Upper lobe of right lung (tissue), 1 donor: ENCODE data around the gene UIMC1. TPM values are rescaled to one million over a fixed set of nuclear protein-coding genes. Genes with fewer than 3 reads are reported as not detected.

ENCODE experiments used
- ATAC-seq: fragments of 200-7000 bp; cut with Tn5 transposase; one replicate; pipeline ENCODE4 v1.9.1; 2020; ENCODE audit warnings: mild to moderate bottlenecking, moderate library complexity
- DNase-seq: peaks from one replicate; pipeline ENCODE4 v3.0.0-alpha.2; 2020
- H3K27ac ChIP-seq: fragments of 200-600 bp; one replicate; pipeline ENCODE4 v1.8.0; 2022
- H3K27me3 ChIP-seq: fragments of 200-600 bp; one replicate; pipeline ENCODE4 v1.8.0; 2022; ENCODE audit warnings: mild to moderate bottlenecking
- H3K36me3 ChIP-seq: fragments of 200-600 bp; one replicate; pipeline ENCODE4 v1.8.0; 2022
- H3K4me1 ChIP-seq: fragments of 200-600 bp; one replicate; pipeline ENCODE4 v1.8.0; 2022
- H3K4me3 ChIP-seq: fragments of 200-600 bp; one replicate; pipeline ENCODE4 v1.8.0; 2022; ENCODE audit warnings: mild to moderate bottlenecking
- H3K9me3 ChIP-seq: fragments of 200-600 bp; one replicate; pipeline ENCODE4 v1.8.0; 2022
- CTCF ChIP-seq: fragments of 200-600 bp; IDR thresholded peaks from one replicate; pipeline ENCODE4 v1.8.0; 2022; ENCODE audit warnings: antibody characterized with exemption
- intact Hi-C: fragments of 100-400 bp; cut with DNase I; formaldehyde crosslinking; loops from one replicate; pipeline ENCODE4 v1.11.0; 2022
- total RNA-seq: library from RNA; stranded (reverse); fragmentation: NEBNext Ultra II Directional; extraction: Animal tissue kit (Norgen Biotek cat#: 25700); gene quantifications from one replicate; pipeline ENCODE4 v1.2.1, GENCODE V29; 2021
- donor health status: DM: no; HTN: yes; CAD: no; lungs with severe emphysema.

UIMC1 gene
- total RNA-seq, 1 donor from 2014 or later: 35.4 TPM

GRCh38 chr5:176863041-176863764 is 143.4 kb downstream of the UIMC1 start:
- no peak for TF ChIP-seq CTCF
- Histone ChIP-seq H3K4me1 (no peaks in the 10 kb centered on the region), H3K27ac (no peak overlapping the region), H3K9me3 (no peaks in the 10 kb centered on the region), H3K27me3 (peaks cover 68% of the 10 kb centered on the region), H3K36me3 (no peaks in the 10 kb centered on the region), H3K4me3 (no peak overlapping the region)
- ATAC-seq: no peak
- DNase-seq: no peak
- intact Hi-C loops: no loop called here

- no peak overlapping the region for H3K27ac ChIP-seq
- ATAC-seq: no peak
- H3K36me3 ChIP-seq: no peaks in the 10 kb centered on the region
- no peaks in the 10 kb centered on the region for H3K4me1 ChIP-seq
- TF ChIP-seq CTCF: no peak
- peaks cover 69% of the 10 kb centered on the region for H3K27me3 ChIP-seq
- no peaks in the 10 kb centered on the region for H3K9me3 ChIP-seq
- no peak for DNase-seq
- H3K4me3 ChIP-seq: no peak overlapping the region
- intact Hi-C loops: no loop called here
Measured at GRCh38 chr5:176862330-176862995, 144.1 kb downstream of the UIMC1 start.

GRCh38 chr5:176861276-176861675 is 145.3 kb downstream of the UIMC1 start:
- ATAC-seq (no peak), DNase-seq (no peak)
- TF ChIP-seq CTCF: no peak
- intact Hi-C loops: no loop called here
- Histone ChIP-seq H3K36me3 (no peaks in the 10 kb centered on the region), H3K27me3 (peaks cover 65% of the 10 kb centered on the region), H3K9me3 (no peaks in the 10 kb centered on the region), H3K4me1 (no peaks in the 10 kb centered on the region), H3K27ac (no peak overlapping the region), H3K4me3 (no peak overlapping the region)

- TF ChIP-seq CTCF: no peak
- no peak overlapping the region for H3K27ac ChIP-seq
- no peak for DNase-seq
- no peak for ATAC-seq
- peaks cover 64% of the 10 kb centered on the region for H3K27me3 ChIP-seq
- H3K4me1 ChIP-seq: no peaks in the 10 kb centered on the region
- no peaks in the 10 kb centered on the region for H3K36me3 ChIP-seq
- intact Hi-C loops: no loop called here
- no peaks in the 10 kb centered on the region for H3K9me3 ChIP-seq
- H3K4me3 ChIP-seq: no peak overlapping the region
Measured at GRCh38 chr5:176860381-176860780, 146.2 kb downstream of the UIMC1 start.

- no peak for TF ChIP-seq CTCF
- intact Hi-C loops: no loop called here
- no peaks in the 10 kb centered on the region for H3K36me3 ChIP-seq
- no peaks in the 10 kb centered on the region for H3K4me1 ChIP-seq
- ATAC-seq (no peak), DNase-seq (no peak)
- H3K4me3 ChIP-seq: no peak overlapping the region
- no peak overlapping the region for H3K27ac ChIP-seq
- peaks cover 64% of the 10 kb centered on the region for H3K27me3 ChIP-seq
- H3K9me3 ChIP-seq: no peaks in the 10 kb centered on the region
Measured at GRCh38 chr5:176859916-176860315, 146.7 kb downstream of the UIMC1 start.
